GM04504 (cell line): Measurements from ENCODE around the gene PPP4C.
A peak's percentile ranks its signal among the peaks of the same experiment; 100 is the strongest.
"Not testable (repeated sequence)": the region's sequence is repeated elsewhere in the genome, so short reads cannot be mapped to it uniquely, and the experiment has no call there.

ENCODE experiments used
- DNase-seq: peaks from one replicate; pipeline ENCODE4 v3.0.0-alpha.2; 2012; ENCODE audit warnings: low read depth

PPP4C gene

DNA sequence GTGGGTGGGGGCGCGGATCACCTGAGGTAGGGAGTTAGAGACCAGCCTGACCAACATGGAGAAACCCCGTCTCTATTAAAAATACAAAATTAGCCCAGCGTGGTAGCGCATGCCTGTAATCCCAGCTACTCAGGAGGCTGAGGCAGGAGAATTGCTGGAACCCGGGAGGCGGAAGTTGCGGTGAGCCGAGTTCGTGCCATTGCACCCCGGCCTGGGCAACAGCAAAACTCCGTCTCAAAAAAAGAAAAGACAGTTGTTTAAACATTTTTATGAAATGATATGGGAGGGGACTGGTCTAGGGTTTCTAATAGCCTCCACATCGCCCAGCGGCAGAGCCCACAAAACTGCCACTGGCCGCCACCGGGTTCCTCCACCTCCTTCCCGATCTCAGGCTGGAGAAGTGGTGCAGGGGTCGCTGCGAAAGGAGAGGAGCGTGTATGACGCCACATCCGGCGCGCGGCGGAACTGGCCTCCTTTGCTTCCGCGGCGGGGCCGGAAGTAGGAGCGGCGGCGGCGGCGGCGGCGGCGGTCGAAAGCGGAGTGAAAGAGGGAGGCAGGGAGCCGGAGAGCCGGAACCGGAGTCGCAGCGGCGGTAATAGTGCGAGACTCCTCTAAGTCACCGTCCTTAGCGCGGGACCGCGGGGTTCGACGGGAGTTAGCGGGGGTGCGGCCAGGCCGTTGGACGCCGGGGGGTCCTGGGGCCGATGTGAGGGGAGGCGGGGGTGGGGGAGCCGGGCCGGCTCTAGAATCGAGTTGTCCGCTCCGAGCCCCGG is at the start of gene PPP4C:
TSS of gene PPP4C (plus strand) at position 492 of the 773 bp plus-strand sequence. CDS start 384 bp downstream, outside the sequence.
- peak; percentile 73 for DNase-seq

DNA sequence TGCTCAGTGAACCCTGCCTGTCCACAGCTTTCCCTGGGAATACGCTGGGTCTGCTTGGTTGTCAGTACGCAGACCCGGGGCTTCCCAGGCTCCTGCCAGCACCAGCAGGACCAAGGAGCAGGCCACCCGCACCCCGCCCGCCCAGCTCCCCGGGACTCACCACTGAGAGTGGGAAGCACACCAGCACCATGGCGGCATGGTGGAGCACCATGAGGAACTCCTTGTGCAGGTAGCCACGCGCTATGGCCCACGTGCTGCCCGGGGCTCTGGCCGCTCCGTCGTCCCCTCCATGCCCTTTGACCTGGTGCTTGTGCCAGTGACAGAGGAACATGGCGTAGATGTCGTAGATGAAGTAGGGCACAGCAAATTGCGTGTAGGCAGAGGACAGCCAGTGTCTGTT is 49.3 kb upstream of the PPP4C start:
- DNase-seq, result no peak

- DNase-seq, result no peak
Observed at GRCh38 chr16:30027588-30028437, 48.0 kb upstream of the PPP4C start.

DNA sequence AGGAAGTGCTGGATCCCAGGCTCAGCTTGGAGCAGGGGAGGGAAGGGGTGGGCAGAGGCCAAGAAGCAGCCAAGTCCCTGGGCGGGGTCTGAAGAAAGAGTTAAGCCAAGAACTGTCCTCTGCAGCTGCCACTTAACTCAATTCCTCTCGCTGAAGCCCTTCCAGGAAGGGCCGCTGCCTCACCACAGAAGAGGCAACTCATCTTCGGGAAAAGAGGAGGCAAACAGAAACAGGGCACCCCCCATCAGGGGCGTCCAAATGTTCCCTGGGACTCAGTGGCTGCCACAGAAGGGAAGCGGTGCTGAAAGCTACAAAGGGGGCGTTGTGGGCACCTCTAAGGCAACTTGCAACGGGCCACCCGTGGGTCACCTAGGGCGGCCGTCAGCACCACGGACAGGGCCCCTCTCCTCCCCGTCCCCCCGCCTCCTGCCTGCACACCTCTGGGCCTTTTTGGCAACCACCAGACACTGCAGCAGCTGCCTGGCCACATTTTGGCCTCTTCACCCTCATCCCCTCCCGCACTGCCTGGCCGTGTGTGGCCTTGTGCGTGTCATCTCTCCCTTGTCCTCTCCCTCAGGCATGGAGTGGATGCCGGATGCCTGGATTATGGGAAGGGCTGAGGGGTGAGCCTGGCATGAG is 47.2 kb upstream of the PPP4C start:
- DNase-seq, result no peak

- no peak for DNase-seq
Observed at GRCh38 chr16:30030011-30030685, 45.6 kb upstream of the PPP4C start.

- DNase-seq, result no peak
Observed at GRCh38 chr16:30030841-30031413, 44.9 kb upstream of the PPP4C start, which contains the start of gene TLCD3B. Gene TLCD3B, minus strand, starts transcription at chr16:30031271. Its CDS starts 744 bp downstream, at chr16:30030527.

DNA sequence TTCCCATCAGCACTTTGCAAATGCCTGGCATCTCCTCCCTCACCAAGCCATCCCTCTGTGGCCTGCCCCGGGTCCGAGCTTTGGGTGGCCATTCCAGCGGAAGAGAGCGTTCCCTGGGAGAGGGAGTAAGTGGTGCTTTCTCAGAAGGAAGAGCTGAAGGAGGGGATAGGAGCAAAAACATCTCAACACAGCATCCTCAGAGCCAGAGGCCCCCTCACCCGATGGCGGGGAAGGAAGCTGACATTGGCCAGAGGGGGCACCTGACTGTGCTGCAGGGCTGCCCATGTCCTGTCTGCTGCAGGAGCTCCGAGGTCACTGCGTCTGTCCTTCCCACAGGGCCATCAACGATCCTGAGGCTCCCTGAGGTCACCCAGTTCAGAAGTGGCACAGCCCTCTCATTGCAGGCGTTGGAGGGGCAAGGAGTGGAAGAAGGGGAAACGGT is 44.3 kb upstream of the PPP4C start:
- no peak for DNase-seq

- DNase-seq, result no peak
Observed at GRCh38 chr16:30032083-30032819, 43.5 kb upstream of the PPP4C start.

GRCh38 chr16:30033270-30033669 is 42.5 kb upstream of the PPP4C start:
- no peak for DNase-seq

GRCh38 chr16:30040221-30040620 is 35.6 kb upstream of the PPP4C start:
- DNase-seq, result no peak

DNA sequence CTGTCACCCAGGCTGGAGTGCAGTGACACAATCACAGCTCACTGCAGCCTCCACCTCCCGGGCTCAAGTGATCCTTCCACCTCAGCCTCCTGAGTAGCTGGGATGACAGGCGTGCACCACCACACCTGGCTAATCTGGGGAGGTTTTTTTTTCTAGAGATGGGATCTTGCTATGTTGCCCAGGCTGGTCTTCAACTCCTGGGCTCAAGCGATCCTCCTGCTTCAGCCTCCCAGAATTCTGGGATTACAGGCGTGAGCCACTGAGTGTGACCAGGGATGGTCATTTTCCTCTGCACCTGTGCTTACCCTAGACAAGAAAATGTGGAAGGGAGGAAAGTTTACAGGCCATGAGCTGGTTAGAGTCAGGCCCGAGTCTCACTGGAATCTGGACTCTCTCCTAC is 35.1 kb upstream of the PPP4C start:
- not testable (repeated sequence) for DNase-seq

DNA sequence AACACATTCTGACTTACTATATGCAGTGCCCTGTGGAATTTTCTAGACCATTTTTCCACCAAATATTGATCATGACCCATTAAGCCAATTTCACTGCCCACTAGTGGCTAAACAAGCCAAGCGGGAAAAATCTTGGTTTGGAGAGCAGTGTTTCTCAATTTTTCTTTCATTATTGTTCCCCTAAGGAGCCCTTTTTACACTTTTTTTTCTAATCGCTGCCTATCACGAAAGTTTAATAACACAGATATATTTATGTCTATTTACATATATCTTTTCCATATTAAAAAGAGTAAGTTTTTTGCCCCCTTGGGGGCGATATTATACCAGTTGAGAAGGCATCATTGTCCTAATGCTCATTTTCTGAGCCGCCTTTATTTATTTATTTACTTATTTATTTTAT is 34.0 kb upstream of the PPP4C start:
- DNase-seq, result no peak

- no peak for DNase-seq
Observed at GRCh38 chr16:30046178-30046577, 29.6 kb upstream of the PPP4C start.

DNA sequence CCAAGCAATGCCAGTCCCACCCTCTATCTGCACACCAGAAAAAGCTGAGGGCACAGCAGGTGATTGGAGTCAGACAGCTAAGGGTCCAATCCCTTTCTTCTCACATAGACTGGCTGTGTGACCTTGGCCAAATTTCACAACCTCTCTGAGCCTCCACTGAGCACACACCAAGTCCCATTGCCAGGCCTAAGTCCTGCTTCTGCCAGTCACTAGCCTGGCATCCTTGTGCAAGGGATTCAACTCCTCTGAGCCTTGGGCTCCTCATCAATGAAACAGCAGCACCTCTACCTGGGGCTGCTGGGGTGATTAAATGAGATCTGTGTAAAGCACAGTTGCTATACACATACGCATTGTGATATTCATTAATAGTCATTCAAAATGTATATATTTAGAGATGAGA is 29.2 kb upstream of the PPP4C start:
- no peak for DNase-seq

DNA sequence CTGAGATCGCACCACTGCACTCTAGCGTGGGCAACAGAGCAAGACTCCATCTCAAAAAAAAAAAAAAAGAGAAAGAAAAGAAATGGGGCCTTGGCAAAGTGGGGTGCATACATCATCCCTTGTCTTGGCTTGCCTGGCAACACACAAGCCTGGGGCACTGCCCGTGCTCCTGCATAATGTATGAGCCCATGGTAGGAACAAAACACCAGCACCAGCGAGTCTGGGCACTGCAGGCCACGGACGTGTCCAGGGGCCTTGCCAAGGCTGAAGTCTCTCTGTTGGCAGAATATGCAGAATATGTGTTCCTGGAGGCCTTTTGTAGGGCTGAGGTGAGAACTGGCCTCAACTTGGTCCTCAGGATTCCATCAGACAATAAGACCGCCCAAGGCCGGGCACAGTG is 25.9 kb upstream of the PPP4C start:
- no peak for DNase-seq

DNA sequence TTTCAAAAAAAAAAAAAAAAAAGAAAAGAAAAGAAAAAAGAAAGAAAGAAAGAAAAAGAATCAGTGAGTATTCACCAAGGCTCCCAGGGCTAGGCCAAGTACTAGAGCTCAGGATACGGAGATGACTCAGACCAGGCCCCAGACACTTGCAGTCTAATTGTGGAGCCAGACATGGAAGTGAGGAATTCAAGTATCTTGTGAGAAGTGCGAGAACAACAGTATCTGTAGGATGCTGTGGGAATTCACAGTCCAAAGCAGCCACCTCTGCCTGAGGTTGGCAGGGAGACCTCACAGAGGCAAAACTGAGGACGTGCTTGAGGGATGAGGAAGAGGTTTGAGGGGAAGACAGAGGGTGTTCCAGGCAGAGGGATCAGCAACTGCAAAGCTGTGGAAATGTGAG is 24.3 kb upstream of the PPP4C start:
- no peak for DNase-seq

DNA sequence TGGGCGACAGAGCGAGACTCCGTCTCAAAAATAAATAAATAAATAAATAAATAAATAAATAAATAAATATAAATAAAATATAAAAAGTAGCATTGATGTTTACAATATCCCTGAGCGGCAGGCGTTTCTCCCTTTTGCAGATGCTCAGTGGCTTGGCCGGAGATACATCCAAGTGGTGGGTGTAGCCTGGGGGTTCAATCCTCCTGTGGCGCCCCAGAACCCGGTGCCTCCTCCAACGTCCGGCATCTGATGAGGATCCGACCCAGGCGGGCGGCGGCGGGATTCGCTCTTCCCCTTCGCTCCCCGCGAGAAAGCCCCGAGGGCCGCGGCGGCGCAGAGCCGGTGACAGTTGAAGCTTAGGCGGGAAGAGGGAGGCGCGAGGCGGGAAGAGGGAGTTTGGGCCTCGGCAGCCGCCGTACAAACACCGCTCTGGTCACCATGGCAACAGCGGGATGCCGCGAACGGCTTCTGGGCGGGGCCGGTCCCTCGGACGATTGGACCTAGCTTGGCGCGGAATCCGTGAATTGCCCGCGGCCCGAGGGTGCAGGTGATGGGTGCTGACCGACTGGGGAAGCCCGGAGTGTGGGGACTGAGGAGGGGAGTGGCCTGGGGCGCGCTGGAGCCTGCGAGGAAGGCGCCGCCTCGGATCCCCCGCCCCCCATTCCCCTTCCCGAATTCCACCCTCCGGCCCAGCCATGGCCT is 23.0 kb upstream of the PPP4C start:
- DNase-seq, result peak; percentile 78

DNA sequence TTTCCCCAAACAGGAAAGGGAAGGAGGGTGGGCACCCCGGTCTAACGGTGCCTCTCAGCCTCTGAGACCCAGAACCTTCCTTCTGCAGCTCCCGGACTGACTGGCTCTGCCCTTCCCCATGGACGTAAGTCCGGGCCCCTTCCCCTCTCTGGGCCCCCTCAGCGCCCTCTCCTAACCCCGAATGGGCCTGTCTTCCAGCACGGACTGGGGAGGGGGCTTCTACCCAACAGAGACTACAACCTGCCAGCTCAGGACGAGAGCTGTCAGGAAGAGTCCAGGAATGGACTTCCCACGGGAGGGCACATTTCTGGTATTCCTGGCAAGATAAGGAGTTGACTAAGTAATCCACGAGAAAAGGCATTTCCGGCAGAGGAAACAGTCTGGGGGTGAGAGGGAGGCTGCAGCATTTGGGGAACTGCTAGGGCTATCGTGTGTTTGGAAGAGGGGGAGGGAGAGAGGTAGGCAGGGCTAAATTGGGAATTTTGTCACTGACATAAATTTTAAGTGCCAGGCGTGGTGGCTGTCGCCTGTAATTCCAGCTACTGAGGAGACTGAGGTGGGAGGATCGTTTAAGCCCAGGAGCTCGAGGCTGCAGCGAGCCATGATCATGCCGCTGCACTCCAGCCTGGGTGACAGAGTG is 22.3 kb upstream of the PPP4C start:
- DNase-seq, result no peak

- no peak for DNase-seq
Observed at GRCh38 chr16:30054451-30054850, 21.3 kb upstream of the PPP4C start.
